ENCODE results near the gene CD99.

GRCh38 chrX:2691543-2692220 is 587 bp downstream of the CD99 start:
- TF ChIP-seq SP1 (CRISPR knock-in tag; conservative IDR thresholded peaks at IDR 0.05) = no peak
- no peak for TF ChIP-seq GABPB1 (CRISPR knock-in tag; IDR thresholded peaks at IDR 0.05)
- TF ChIP-seq USF2 (CRISPR knock-in tag; IDR thresholded peaks at IDR 0.05) = no peak
- no peak for TF ChIP-seq CTCF (IDR thresholded peaks at IDR 0.05)
- TF ChIP-seq CREM (CRISPR knock-in tag; IDR thresholded peaks at IDR 0.05) = no peak
- no peak for TF ChIP-seq CREB1 (CRISPR knock-in tag; IDR thresholded peaks at IDR 0.05)
- no peak for TF ChIP-seq MAX (CRISPR knock-in tag; IDR thresholded peaks at IDR 0.05)
- no peak for TF ChIP-seq MLX (CRISPR knock-in tag; IDR thresholded peaks at IDR 0.05)
- no peak for TF ChIP-seq ZBTB43 (CRISPR knock-in tag; IDR thresholded peaks at IDR 0.05)
- no peak for TF ChIP-seq FOXP1 (CRISPR knock-in tag; IDR thresholded peaks at IDR 0.05; ENCODE audit: borderline replicate concordance)
- no peak for TF ChIP-seq ZNF512 (CRISPR knock-in tag; IDR thresholded peaks at IDR 0.05; ENCODE audit: borderline replicate concordance)
- no peak for TF ChIP-seq FOXJ3 (CRISPR knock-in tag; IDR thresholded peaks at IDR 0.05; ENCODE audit: borderline replicate concordance)
- TF ChIP-seq CBFB (CRISPR knock-in tag; IDR thresholded peaks at IDR 0.05; ENCODE audit: low read depth) = no peak
- no peak for TF ChIP-seq PRDM15 (CRISPR knock-in tag; IDR thresholded peaks at IDR 0.05)

Measured in WTC11 (cell line).